ENCODE data around the gene ZNF207. TPM values are rescaled to one million over a fixed set of nuclear protein-coding genes. Genes with fewer than 3 reads are reported as not detected.

The ZNF207 gene
- total and polyA plus RNA-seq, 2 experiments from 2014 or later, result 171 to 240 TPM

GRCh38 chr17:32345951-32346600 lies 3.9 kb upstream of the ZNF207 start:
- ATAC-seq, result no peak
- Mint-ChIP-seq H3K27me3 (ENCODE audit: insufficient read depth, low read depth, poor library complexity) (peaks cover 16% of the 10 kb centered on the region), H3K4me1 (peaks cover 5% of the 10 kb centered on the region), H3K4me3 (no peak overlapping the region), H3K36me3 (ENCODE audit: low read depth) (peaks cover 12% of the 10 kb centered on the region), H3K27ac (no peak overlapping the region), H3K9me3 (no peaks in the 10 kb centered on the region)
- Histone ChIP-seq H3K27me3 (ENCODE audit: insufficient read depth) (no peaks in the 10 kb centered on the region), H2AFZ (no peak overlapping the region), H3K4me1 (ENCODE audit: insufficient read depth) (peaks cover 3% of the 10 kb centered on the region), H3K27ac (ENCODE audit: low read depth) (no peak overlapping the region), H3K4me3 (no peak overlapping the region), H3K79me2 (replicated peaks; ENCODE audit: insufficient read depth) (peaks cover 17% of the 10 kb centered on the region), H3K36me3 (ENCODE audit: insufficient read depth) (no peaks in the 10 kb centered on the region), H3K4me2 (no peak overlapping the region), H3F3A (replicated peaks; ENCODE audit: low read depth) (peaks cover 11% of the 10 kb centered on the region), H4K20me1 (replicated peaks; ENCODE audit: insufficient read depth) (peaks cover 3% of the 10 kb centered on the region), H3K9me2 (ENCODE audit: insufficient read depth) (no peaks in the 10 kb centered on the region)
- no peak for DNase-seq (ENCODE audit: low spot score)
- TF ChIP-seq CTCF (conservative IDR thresholded peaks at IDR 0.05; ENCODE audit: low read depth in 2 of 2), result no peak
- TF ChIP-seq STAT1 (IDR thresholded peaks at IDR 0.05; ENCODE audit: unreplicated experiment), result no peak
- no peak for TF ChIP-seq JUNB (IDR thresholded peaks at IDR 0.05; ENCODE audit: unreplicated experiment)
- TF ChIP-seq NANOG (IDR thresholded peaks at IDR 0.05; ENCODE audit: borderline replicate concordance), result no peak
- TF ChIP-seq CREB1 (CRISPR knock-in tag; IDR thresholded peaks at IDR 0.05; ENCODE audit: low read depth), result no peak
- no peak for TF ChIP-seq ZNF462 (CRISPR knock-in tag; IDR thresholded peaks at IDR 0.05)
- TF ChIP-seq, protein P1, sequence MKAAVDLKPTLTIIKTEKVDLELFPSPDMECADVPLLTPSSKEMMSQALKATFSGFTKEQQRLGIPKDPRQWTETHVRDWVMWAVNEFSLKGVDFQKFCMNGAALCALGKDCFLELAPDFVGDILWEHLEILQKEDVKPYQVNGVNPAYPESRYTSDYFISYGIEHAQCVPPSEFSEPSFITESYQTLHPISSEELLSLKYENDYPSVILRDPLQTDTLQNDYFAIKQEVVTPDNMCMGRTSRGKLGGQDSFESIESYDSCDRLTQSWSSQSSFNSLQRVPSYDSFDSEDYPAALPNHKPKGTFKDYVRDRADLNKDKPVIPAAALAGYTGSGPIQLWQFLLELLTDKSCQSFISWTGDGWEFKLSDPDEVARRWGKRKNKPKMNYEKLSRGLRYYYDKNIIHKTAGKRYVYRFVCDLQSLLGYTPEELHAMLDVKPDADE (IDR thresholded peaks at IDR 0.05), result no peak

All from GM23338 (cell line).